ENCODE results near the gene CMC2. TPM values are rescaled to one million over a fixed set of nuclear protein-coding genes. Genes with fewer than 3 reads are reported as not detected.

The CMC2 gene
- total and polyA plus RNA-seq, 8 donors = 10.4 to 149 (median 80.6) TPM

GRCh38 chr16:80938879-80939260, 67.8 kb downstream of the CMC2 start:
- H3K9me3 ChIP-seq = no peaks in the 10 kb centered on the region
- H3K27ac ChIP-seq = no peak overlapping the region
- intact Hi-C loops (cut with DNase I; ENCODE audit: low total_unique reads) = no loop called here
- no peaks in the 10 kb centered on the region for H3K36me3 ChIP-seq
- no peak for TF ChIP-seq EP300 (IDR thresholded peaks at IDR 0.05)
- no peak for TF ChIP-seq POLR2A (IDR thresholded peaks at IDR 0.05)
- no peak for TF ChIP-seq CTCF (IDR thresholded peaks at IDR 0.05)
- TF ChIP-seq POLR2AphosphoS5 (IDR thresholded peaks at IDR 0.05) = no peak
- no peak overlapping the region for H3K4me3 ChIP-seq
- peaks cover 0 to 8% (median 2%) of the 10 kb centered on the region in 4 donors for H3K4me1 ChIP-seq
- no peak for DNase-seq
- 72 to 79% (median 75%) methylated on average over 4 of the region's 4 CpGs for WGBS, 5 donors
- peaks cover 0 to 6% (median 0%) of the 10 kb centered on the region in 3 donors for H3K27me3 ChIP-seq

- H3K27ac ChIP-seq = peak overlapping the region in 1 of 5 donors; percentile 36
- intact Hi-C loops (cut with DNase I; ENCODE audit: low total_unique reads) = no loop called here
- H3K36me3 ChIP-seq = no peaks in the 10 kb centered on the region
- H3K4me1 ChIP-seq = peaks cover 0 to 8% (median 2%) of the 10 kb centered on the region in 4 donors
- no peak overlapping the region for H3K4me3 ChIP-seq
- 52 to 73% (median 70%) methylated on average over 15 of the region's 15 CpGs for WGBS, 5 donors
- peak in 2 of 3 donors; percentile 4 to 41 for TF ChIP-seq POLR2AphosphoS5 (IDR thresholded peaks at IDR 0.05)
- TF ChIP-seq POLR2A (IDR thresholded peaks at IDR 0.05) = no peak
- H3K9me3 ChIP-seq = no peaks in the 10 kb centered on the region
- peaks cover 0 to 12% (median 0%) of the 10 kb centered on the region in 3 donors for H3K27me3 ChIP-seq
- DNase-seq = peak in 1 of 2 donors; percentile 83
Observed at GRCh38 chr16:80938004-80938878, 68.4 kb downstream of the CMC2 start.

- no peaks in the 10 kb centered on the region for H3K9me3 ChIP-seq
- intact Hi-C loops (cut with DNase I; ENCODE audit: low total_unique reads) = no loop called here
- peak in 1 of 2 donors; percentile 26 for DNase-seq
- 71 to 80% (median 78%) methylated on average over 2 of the region's 2 CpGs for WGBS, 5 donors
- H3K27me3 ChIP-seq = peaks cover 0 to 27% (median 8%) of the 10 kb centered on the region in 3 donors
- H3K27ac ChIP-seq = no peak overlapping the region
- TF ChIP-seq POLR2AphosphoS5 (IDR thresholded peaks at IDR 0.05) (no peak), POLR2A (IDR thresholded peaks at IDR 0.05) (no peak), CTCF (IDR thresholded peaks at IDR 0.05) (no peak), EP300 (IDR thresholded peaks at IDR 0.05) (no peak)
- H3K4me3 ChIP-seq = no peak overlapping the region
- peaks cover 14 to 24% (median 16%) of the 10 kb centered on the region in 4 donors for H3K4me1 ChIP-seq
- H3K36me3 ChIP-seq = no peaks in the 10 kb centered on the region
Observed at GRCh38 chr16:80936410-80936809, 70.3 kb downstream of the CMC2 start.

- TF ChIP-seq EP300 (IDR thresholded peaks at IDR 0.05) (no peak), POLR2A (IDR thresholded peaks at IDR 0.05) (no peak), POLR2AphosphoS5 (IDR thresholded peaks at IDR 0.05) (no peak)
- intact Hi-C loops (cut with DNase I; ENCODE audit: low total_unique reads) = no loop called here
Observed at GRCh38 chr16:80935691-80936090, 71.0 kb downstream of the CMC2 start.

GRCh38 chr16:80932708-80933095, 74.0 kb downstream of the CMC2 start:
- WGBS, 5 donors = 17 to 36% (median 28%) methylated on average over 16 to 20 of the region's 20 CpGs
- intact Hi-C loops (cut with DNase I; ENCODE audit: low total_unique reads) = no loop called here
- TF ChIP-seq POLR2A (IDR thresholded peaks at IDR 0.05) = no peak
- TF ChIP-seq CTCF (IDR thresholded peaks at IDR 0.05) = no peak
- TF ChIP-seq POLR2AphosphoS5 (IDR thresholded peaks at IDR 0.05) = no peak
- TF ChIP-seq EP300 (IDR thresholded peaks at IDR 0.05) = no peak
- Histone ChIP-seq H3K4me3 (peak overlapping the region; percentile 41 to 57 (median 50)), H3K4me1 (peaks cover 12 to 20% (median 17%) of the 10 kb centered on the region in 4 donors), H3K27ac (peak overlapping the region; percentile 63 to 84 (median 73)), H3K9me3 (no peaks in the 10 kb centered on the region), H3K27me3 (peaks cover 0 to 35% (median 8%) of the 10 kb centered on the region in 3 donors), H3K36me3 (no peaks in the 10 kb centered on the region)
- peak; percentile 28 to 75 for DNase-seq

More at GRCh38 chr16:80935691-80936090, 71.0 kb downstream of the CMC2 start:
- no peak for DNase-seq
- Histone ChIP-seq H3K27me3 (peaks cover 0 to 33% (median 8%) of the 10 kb centered on the region in 3 donors), H3K9me3 (no peaks in the 10 kb centered on the region), H3K4me3 (no peak overlapping the region), H3K4me1 (peaks cover 14 to 25% (median 17%) of the 10 kb centered on the region in 4 donors), H3K27ac (no peak overlapping the region), H3K36me3 (no peaks in the 10 kb centered on the region)
- WGBS, 5 donors = 87 to 95% (median 92%) methylated on average over 3 of the region's 3 CpGs
